Fibroblast of mammary gland (primary cell): ENCODE data around the gene ZPR1.

Source experiments
- DNase-seq: peaks from one replicate; pipeline ENCODE4 v3.0.0-alpha.2; 2010; ENCODE audit warnings: low read depth
- H3K4me3 ChIP-seq: 2 replicates; pipeline ENCODE4 v1.5.1; 2011; ENCODE audit warnings: low read depth, mild to moderate bottlenecking, low read length, moderate library complexity; ENCODE audit not compliant: control insufficient read depth
- TF ChIP-seq, protein P1 (sequence below): conservative IDR thresholded peaks from 2 replicates; pipeline ENCODE4 v1.5.1; 2011; ENCODE audit warnings: low read depth, low read length, inconsistent platforms; ENCODE audit not compliant: control insufficient read depth, insufficient read depth

Gene ZPR1

DNA sequence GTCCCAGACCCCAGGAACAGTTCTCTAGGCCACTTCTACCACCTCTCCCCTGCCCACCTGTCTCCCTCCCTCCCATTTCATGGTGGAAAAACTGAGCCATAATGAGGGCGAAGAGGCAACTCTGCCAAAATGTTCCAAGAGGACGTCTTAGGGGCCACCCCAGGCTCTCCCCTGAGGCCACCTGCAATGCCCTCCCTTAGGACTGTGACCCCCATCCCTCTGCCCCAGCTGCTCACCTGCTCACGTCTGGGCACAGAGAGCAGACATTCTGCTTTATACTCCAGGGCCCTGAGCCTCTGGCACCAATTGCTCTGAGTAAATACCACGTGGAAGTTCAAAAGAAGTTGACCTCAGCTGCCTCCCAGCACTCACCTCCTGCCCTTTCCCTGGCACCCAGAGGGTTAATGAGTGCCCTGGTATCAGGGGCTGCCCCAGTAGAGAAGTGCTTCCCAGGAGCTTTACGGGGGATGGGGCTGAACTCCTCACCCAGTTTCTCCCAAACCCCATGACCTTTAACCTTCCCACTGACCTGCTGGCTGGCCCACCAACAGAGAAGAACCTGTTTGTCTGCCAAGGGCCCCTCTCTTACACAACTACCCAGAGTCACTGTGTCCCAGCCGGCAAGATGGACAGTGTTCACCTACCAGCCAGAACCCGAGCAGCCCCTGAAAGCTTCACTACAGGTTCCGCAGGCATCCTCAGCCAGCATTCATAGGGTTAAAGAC is 4.5 kb upstream of the ZPR1 start:
- DNase-seq, result no peak
- no peak overlapping the region for H3K4me3 ChIP-seq
- TF ChIP-seq, protein P1, sequence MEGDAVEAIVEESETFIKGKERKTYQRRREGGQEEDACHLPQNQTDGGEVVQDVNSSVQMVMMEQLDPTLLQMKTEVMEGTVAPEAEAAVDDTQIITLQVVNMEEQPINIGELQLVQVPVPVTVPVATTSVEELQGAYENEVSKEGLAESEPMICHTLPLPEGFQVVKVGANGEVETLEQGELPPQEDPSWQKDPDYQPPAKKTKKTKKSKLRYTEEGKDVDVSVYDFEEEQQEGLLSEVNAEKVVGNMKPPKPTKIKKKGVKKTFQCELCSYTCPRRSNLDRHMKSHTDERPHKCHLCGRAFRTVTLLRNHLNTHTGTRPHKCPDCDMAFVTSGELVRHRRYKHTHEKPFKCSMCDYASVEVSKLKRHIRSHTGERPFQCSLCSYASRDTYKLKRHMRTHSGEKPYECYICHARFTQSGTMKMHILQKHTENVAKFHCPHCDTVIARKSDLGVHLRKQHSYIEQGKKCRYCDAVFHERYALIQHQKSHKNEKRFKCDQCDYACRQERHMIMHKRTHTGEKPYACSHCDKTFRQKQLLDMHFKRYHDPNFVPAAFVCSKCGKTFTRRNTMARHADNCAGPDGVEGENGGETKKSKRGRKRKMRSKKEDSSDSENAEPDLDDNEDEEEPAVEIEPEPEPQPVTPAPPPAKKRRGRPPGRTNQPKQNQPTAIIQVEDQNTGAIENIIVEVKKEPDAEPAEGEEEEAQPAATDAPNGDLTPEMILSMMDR, result no peak

GRCh38 chr11:116791813-116792143 is 4.0 kb upstream of the ZPR1 start, which contains the start of gene APOA5:
APOA5 (minus strand) TSS chr11:116791879; CDS start chr11:116791860, 19 bp downstream.
- no peak for DNase-seq
- TF ChIP-seq, protein P1, result no peak
- peak within 1 kb of the TSS; percentile 13 for H3K4me3 ChIP-seq

- TF ChIP-seq, protein P1, result peak; percentile 85
- peak overlapping the region; percentile 13 for H3K4me3 ChIP-seq
- DNase-seq, result peak; percentile 64
Observed at GRCh38 chr11:116791002-116791812, 3.4 kb upstream of the ZPR1 start.

DNA sequence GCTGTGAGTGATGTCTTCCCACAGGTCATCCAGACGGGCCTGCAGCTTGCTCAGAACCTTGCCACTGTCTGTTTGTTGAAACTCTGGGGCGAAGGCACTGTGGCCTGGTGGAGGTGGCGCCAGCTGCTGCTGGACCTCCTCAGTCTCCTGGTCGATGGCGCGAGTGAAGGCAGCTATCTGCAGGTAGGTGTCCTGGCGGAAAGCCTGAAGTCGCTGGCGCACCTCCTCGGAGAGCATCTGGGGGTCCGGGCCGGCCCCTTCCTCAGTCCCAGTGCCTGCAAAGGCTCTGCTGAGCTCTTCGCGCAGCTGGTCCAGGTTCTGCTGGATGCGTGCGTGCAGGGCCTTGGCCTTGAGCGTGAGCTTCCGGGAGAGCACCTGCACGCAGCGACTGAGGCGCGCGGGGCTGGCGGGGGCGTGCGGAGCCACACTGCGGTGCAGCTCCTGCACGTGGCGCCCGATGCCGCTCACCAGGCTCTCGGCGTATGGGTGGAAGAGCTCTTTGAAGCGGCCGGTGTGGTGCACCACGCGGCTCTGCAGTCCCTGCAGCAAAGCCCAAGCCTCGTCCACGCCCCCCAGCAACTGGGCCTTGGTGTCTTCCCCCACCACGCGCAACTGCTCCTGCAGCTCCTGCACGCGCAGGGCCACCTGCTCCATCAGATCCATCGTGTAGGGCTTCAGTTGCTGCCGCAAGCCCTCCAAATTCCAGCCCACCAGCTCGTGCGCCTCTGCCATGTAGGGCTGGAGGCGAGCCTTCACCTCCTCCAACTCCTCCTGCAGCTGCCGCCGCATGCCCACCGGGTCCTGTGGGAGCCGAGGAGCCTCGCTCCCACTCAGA is 2.6 kb upstream of the ZPR1 start:
- H3K4me3 ChIP-seq, result no peak overlapping the region
- DNase-seq, result no peak
- TF ChIP-seq, protein P1, result no peak

DNA sequence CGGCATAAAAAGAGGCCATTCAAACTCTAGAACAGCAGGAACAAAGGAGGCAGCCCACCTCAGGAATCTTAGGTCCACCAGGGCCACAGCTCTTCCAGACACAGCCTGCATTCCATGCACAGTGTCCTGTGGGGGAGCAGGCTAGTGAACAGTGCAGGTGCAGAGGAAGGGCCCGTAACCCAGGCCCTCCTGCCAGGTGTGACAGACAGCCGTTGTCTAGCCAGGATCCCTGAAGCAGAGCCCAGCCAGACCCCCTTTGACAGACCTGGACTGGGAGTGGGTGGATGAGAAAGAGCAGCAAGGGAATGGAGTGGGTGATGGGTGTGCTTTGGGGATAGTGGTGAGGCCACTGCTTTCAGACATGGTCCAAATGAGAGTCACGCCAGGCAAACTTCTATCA is 1.2 kb upstream of the ZPR1 start:
- TF ChIP-seq, protein P1, result no peak
- DNase-seq, result no peak
- H3K4me3 ChIP-seq, result no peak overlapping the region

- DNase-seq, result no peak
- peak overlapping the region; percentile 79 for H3K4me3 ChIP-seq
- TF ChIP-seq, protein P1, result no peak
Observed at GRCh38 chr11:116788534-116788933, 711 bp upstream of the ZPR1 start.
